ENCODE results near the gene C19orf44. TPM values are rescaled to one million over a fixed set of nuclear protein-coding genes. Genes with fewer than 3 reads are reported as not detected.
A peak's percentile ranks its signal among the peaks of the same experiment; 100 is the strongest.

C19orf44 gene
- total RNA-seq, 1 donor from 2014 or later, result 5.3 TPM

- TF ChIP-seq CTCF (IDR thresholded peaks at IDR 0.05), result no peak
- no peak for DNase-seq (ENCODE audit: extremely low spot score, unreplicated experiment)
- Mint-ChIP-seq H3K4me3 (ENCODE audit: unreplicated experiment) (no peak overlapping the region), H3K36me3 (ENCODE audit: unreplicated experiment) (peaks cover 32% of the 10 kb centered on the region), H3K9me3 (ENCODE audit: unreplicated experiment) (no peaks in the 10 kb centered on the region), H3K4me1 (ENCODE audit: unreplicated experiment) (no peaks in the 10 kb centered on the region), H3K27me3 (ENCODE audit: unreplicated experiment) (no peaks in the 10 kb centered on the region), H3K27ac (ENCODE audit: unreplicated experiment) (no peak overlapping the region)
Observed at GRCh38 chr19:16525751-16526481, 29.7 kb downstream of the C19orf44 start.

GRCh38 chr19:16527334-16527935 lies 31.2 kb downstream of the C19orf44 start:
- H3K4me1 Mint-ChIP-seq (ENCODE audit: unreplicated experiment), result no peaks in the 10 kb centered on the region
- peaks cover 43% of the 10 kb centered on the region for H3K36me3 Mint-ChIP-seq (ENCODE audit: unreplicated experiment)
- no peak overlapping the region for H3K27ac Mint-ChIP-seq (ENCODE audit: unreplicated experiment)
- no peaks in the 10 kb centered on the region for H3K9me3 Mint-ChIP-seq (ENCODE audit: unreplicated experiment)
- no peak for TF ChIP-seq CTCF (IDR thresholded peaks at IDR 0.05)
- no peaks in the 10 kb centered on the region for H3K27me3 Mint-ChIP-seq (ENCODE audit: unreplicated experiment)
- no peak overlapping the region for H3K4me3 Mint-ChIP-seq (ENCODE audit: unreplicated experiment)
- no peak for DNase-seq (ENCODE audit: extremely low spot score, unreplicated experiment)

GRCh38 chr19:16527971-16528521 lies 31.9 kb downstream of the C19orf44 start:
- no peak for DNase-seq (ENCODE audit: extremely low spot score, unreplicated experiment)
- peak; percentile 40 for TF ChIP-seq CTCF (IDR thresholded peaks at IDR 0.05)
- Mint-ChIP-seq H3K36me3 (ENCODE audit: unreplicated experiment) (peaks cover 38% of the 10 kb centered on the region), H3K27ac (ENCODE audit: unreplicated experiment) (no peak overlapping the region), H3K4me3 (ENCODE audit: unreplicated experiment) (no peak overlapping the region), H3K9me3 (ENCODE audit: unreplicated experiment) (no peaks in the 10 kb centered on the region), H3K4me1 (ENCODE audit: unreplicated experiment) (no peaks in the 10 kb centered on the region), H3K27me3 (ENCODE audit: unreplicated experiment) (no peaks in the 10 kb centered on the region)

- Mint-ChIP-seq H3K4me3 (ENCODE audit: unreplicated experiment) (no peak overlapping the region), H3K9me3 (ENCODE audit: unreplicated experiment) (no peaks in the 10 kb centered on the region), H3K4me1 (ENCODE audit: unreplicated experiment) (no peaks in the 10 kb centered on the region), H3K27ac (ENCODE audit: unreplicated experiment) (no peak overlapping the region), H3K36me3 (ENCODE audit: unreplicated experiment) (peaks cover 36% of the 10 kb centered on the region), H3K27me3 (ENCODE audit: unreplicated experiment) (no peaks in the 10 kb centered on the region)
- no peak for TF ChIP-seq CTCF (IDR thresholded peaks at IDR 0.05)
- no peak for DNase-seq (ENCODE audit: extremely low spot score, unreplicated experiment)
Observed at GRCh38 chr19:16529466-16530144, 33.4 kb downstream of the C19orf44 start.
